Measurements from ENCODE around the gene UNC93B1. TPM values are rescaled to one million over a fixed set of nuclear protein-coding genes. Genes with fewer than 3 reads are reported as not detected.

Gene UNC93B1
- total and polyA plus RNA-seq, 2 of the 8 experiments (the other 6 are each of a cell fraction or from before 2014, with no cell fraction given): 18.9 to 34.3 TPM

DNA sequence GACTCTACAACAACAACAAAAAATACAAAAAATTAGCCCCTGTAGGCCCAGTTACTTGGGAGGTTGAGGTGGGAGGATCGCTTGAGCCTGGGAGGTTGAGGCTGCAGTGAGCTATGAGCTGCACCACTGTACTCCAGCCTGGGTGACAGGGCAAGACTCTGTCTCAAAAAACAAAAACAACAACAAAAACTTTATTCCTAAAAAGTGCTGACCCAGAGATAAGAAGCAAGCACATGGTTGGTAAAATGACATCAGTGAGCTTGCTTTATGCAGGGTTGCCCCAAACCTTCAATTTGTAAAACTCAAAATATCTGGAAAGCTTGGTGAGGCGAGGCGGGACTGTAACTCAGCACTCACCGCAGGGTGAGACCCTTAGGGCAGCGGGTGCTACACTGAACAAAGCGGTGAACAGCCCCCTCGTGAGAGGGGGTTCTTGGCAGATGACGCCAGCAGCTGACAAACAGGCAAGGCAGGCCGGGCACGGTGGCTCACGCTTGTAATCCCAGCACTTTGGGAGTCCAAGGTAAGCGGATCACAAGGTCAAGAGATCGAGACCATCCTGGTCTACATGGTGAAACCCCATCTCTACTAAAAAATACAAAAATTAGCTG lies 31.5 kb upstream of the UNC93B1 start (continued):
- TF ChIP-seq HDAC2 (IDR thresholded peaks at IDR 0.05; ENCODE audit: borderline replicate concordance in 1 of 2, low read depth in 2 of 2, low read length in 2 of 2): no peak
- TF ChIP-seq KDM5A (IDR thresholded peaks at IDR 0.05; ENCODE audit: low read length): no peak
- TF ChIP-seq TAF1 (IDR thresholded peaks at IDR 0.05; ENCODE audit: low read depth, low read length): no peak
- TF ChIP-seq RXRA (IDR thresholded peaks at IDR 0.05; ENCODE audit: insufficient read depth, low read depth, low read length): no peak
- TF ChIP-seq BCL11A (IDR thresholded peaks at IDR 0.05; ENCODE audit: low read depth in 2 of 2, low read length in 2 of 2): no peak
- TF ChIP-seq, protein P1, sequence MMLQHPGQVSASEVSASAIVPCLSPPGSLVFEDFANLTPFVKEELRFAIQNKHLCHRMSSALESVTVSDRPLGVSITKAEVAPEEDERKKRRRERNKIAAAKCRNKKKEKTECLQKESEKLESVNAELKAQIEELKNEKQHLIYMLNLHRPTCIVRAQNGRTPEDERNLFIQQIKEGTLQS (IDR thresholded peaks at IDR 0.05; ENCODE audit: insufficient read depth, low read depth, low read length): no peak

Measured in H1 (cell line).